GM23248 (cell line): Measurements from ENCODE around the gene DUSP19. TPM values are rescaled to one million over a fixed set of nuclear protein-coding genes. Genes with fewer than 3 reads are reported as not detected.

Experiments
- DNase-seq: peaks from one replicate; pipeline ENCODE4 v3.0.0-alpha.2; 2015
- H2AFZ ChIP-seq: fragments of 200-600 bp; sonication (generic); 2 replicates; pipeline ENCODE4 v1.6.1; 2016; ENCODE audit warnings: antibody characterized with exemption
- H3F3A ChIP-seq: fragments of 200-600 bp; sonication (generic); 2 replicates; pipeline ENCODE4 v1.6.1; 2016; ENCODE audit warnings: mild to moderate bottlenecking, antibody characterized with exemption, mixed run types; ENCODE audit not compliant: insufficient read depth
- H3K27ac ChIP-seq: fragments of 200-600 bp; sonication (generic); 2 replicates; pipeline ENCODE4 v1.5.1; 2016; ENCODE audit warnings: mild to moderate bottlenecking
- H3K27me3 ChIP-seq: fragments of 200-600 bp; sonication (generic); replicated peaks from 2 replicates; pipeline ENCODE4 v1.6.1; 2016; ENCODE audit warnings: mild to moderate bottlenecking; ENCODE audit not compliant: insufficient read depth
- H3K36me3 ChIP-seq: fragments of 200-600 bp; sonication (generic); 2 replicates; pipeline ENCODE4 v1.6.1; 2016; ENCODE audit warnings: low read depth, mild to moderate bottlenecking
- H3K4me1 ChIP-seq: fragments of 200-600 bp; sonication (generic); 2 replicates; pipeline ENCODE4 v1.6.1; 2016; ENCODE audit warnings: mild to moderate bottlenecking; ENCODE audit not compliant: insufficient read depth
- H3K4me2 ChIP-seq: fragments of 200-600 bp; sonication (generic); one replicate; pipeline ENCODE4 v1.6.1; 2016; ENCODE audit warnings: mild to moderate bottlenecking; ENCODE audit not compliant: unreplicated experiment
- H3K4me3 ChIP-seq: fragments of 200-600 bp; sonication (generic); 2 replicates; pipeline ENCODE4 v1.5.1; 2016; ENCODE audit warnings: mild to moderate bottlenecking
- H3K79me2 ChIP-seq: fragments of 200-600 bp; sonication (generic); 2 replicates; pipeline ENCODE4 v1.6.1; 2016; ENCODE audit warnings: mild to moderate bottlenecking; ENCODE audit not compliant: insufficient read depth
- H3K9ac ChIP-seq: fragments of 200-600 bp; sonication (generic); 2 replicates; pipeline ENCODE4 v1.6.1; 2016; ENCODE audit warnings: mild to moderate bottlenecking
- H3K9me2 ChIP-seq: fragments of 200-600 bp; sonication (generic); 2 replicates; pipeline ENCODE4 v1.6.1; 2016; ENCODE audit warnings: mixed run types, mild to moderate bottlenecking, moderate library complexity; ENCODE audit not compliant: insufficient read depth
- H3K9me3 ChIP-seq: fragments of 200-600 bp; sonication (generic); one replicate; pipeline ENCODE4 v1.6.1; 2017; ENCODE audit warnings: low read depth
- H4K20me1 ChIP-seq: fragments of 200-600 bp; sonication (generic); 2 replicates; pipeline ENCODE4 v1.6.0; 2016; ENCODE audit not compliant: insufficient read depth
- EZH2 ChIP-seq: fragments of 200-600 bp; sonication (generic); IDR thresholded peaks from 2 replicates; pipeline ENCODE4 v1.6.1; 2018; ENCODE audit warnings: antibody characterized with exemption, mild to moderate bottlenecking; ENCODE audit not compliant: insufficient read depth, poor library complexity, severe bottlenecking
- EZH2phosphoT487 ChIP-seq: fragments of 200-600 bp; sonication (generic); IDR thresholded peaks from 2 replicates; pipeline ENCODE4 v1.6.1; 2018; ENCODE audit warnings: antibody characterized with exemption, moderate library complexity, mild to moderate bottlenecking, low read depth; ENCODE audit not compliant: insufficient read depth
- WGBS, 2 experiments: methylation state at CpG; one replicate each; pipeline ENCODE4 v1.1.6; 2015 to 2017; ENCODE audit warnings: low lambda C conversion rate in 2 of 2, low coverage in 1 of 2; ENCODE audit errors: missing lambda C conversion rate in 2 of 2; 5-methylcytosine and 5-hydroxymethylcytosine counted together
- in situ Hi-C: fragments of 300-500 bp; cut with MboI; formaldehyde crosslinking; loops from 2 replicates; pipeline ENCODE4 v1.15.0; 2020
- polyA plus RNA-seq: library from polyadenylated mRNA; unstranded; fragments of >200 nt; fragmentation: Nextera tagmentation; extraction: Ambion mirVana; gene quantifications from 2 replicates; pipeline ENCODE4 v1.2.1, GENCODE V29; 2016
- total RNA-seq: library from RNA; depleted of rRNA; stranded (reverse); fragments of >200 nt; shearing (Covaris generic); gene quantifications from 2 replicates; pipeline ENCODE4 v1.2.3, GENCODE V29; 2014

DUSP19 gene
- total and polyA plus RNA-seq, 2 experiments from 2014 or later: 1.8 to 2.3 TPM

- WGBS, 2 experiments: 83 to 85% methylated on average over 6 of the region's 6 CpGs
- Histone ChIP-seq H3K4me3 (no peak overlapping the region), H3K9me3 (no peaks in the 10 kb centered on the region), H3K4me1 (peaks cover 8% of the 10 kb centered on the region), H3K27me3 (no peaks in the 10 kb centered on the region), H2AFZ (no peak overlapping the region; the same call in 1 of the 2 replicates), H3K79me2 (no peaks in the 10 kb centered on the region), H3K4me2 (no peak overlapping the region), H3K36me3 (no peaks in the 10 kb centered on the region), H3F3A (peaks cover 4% of the 10 kb centered on the region; the same call in 1 of the 2 replicates), H3K27ac (no peak overlapping the region), H4K20me1 (no peaks in the 10 kb centered on the region), H3K9ac (no peak overlapping the region), H3K9me2 (no peaks in the 10 kb centered on the region)
- DNase-seq: no peak
- in situ Hi-C loops: no loop called here
- TF ChIP-seq EZH2phosphoT487 (no peak), EZH2 (no peak)
Observed at GRCh38 chr2:183089192-183089851, 10.8 kb downstream of the DUSP19 start.

GRCh38 chr2:183091318-183091953, 12.9 kb downstream of the DUSP19 start:
- in situ Hi-C loops: no loop called here
- H3K4me2 ChIP-seq: no peak overlapping the region
- no peak overlapping the region for H2AFZ ChIP-seq
- H3K27ac ChIP-seq: no peak overlapping the region
- DNase-seq: no peak
- no peaks in the 10 kb centered on the region for H3K36me3 ChIP-seq
- H3K4me1 ChIP-seq: peaks cover 10% of the 10 kb centered on the region
- H3K9ac ChIP-seq: no peak overlapping the region
- TF ChIP-seq EZH2phosphoT487: no peak
- H3K79me2 ChIP-seq: no peaks in the 10 kb centered on the region
- H3K27me3 ChIP-seq: no peaks in the 10 kb centered on the region
- no peaks in the 10 kb centered on the region for H3K9me2 ChIP-seq
- H3F3A ChIP-seq: peaks cover 4% of the 10 kb centered on the region; the same call in 1 of the 2 replicates
- H3K4me3 ChIP-seq: no peak overlapping the region
- H3K9me3 ChIP-seq: no peaks in the 10 kb centered on the region
- H4K20me1 ChIP-seq: no peaks in the 10 kb centered on the region
- 87 to 88% methylated on average over 7 of the region's 7 CpGs for WGBS, 2 experiments

- Histone ChIP-seq H3K9me3 (no peaks in the 10 kb centered on the region), H3K27me3 (no peaks in the 10 kb centered on the region), H2AFZ (no peak overlapping the region), H3K9me2 (no peaks in the 10 kb centered on the region), H3K9ac (no peak overlapping the region), H3K79me2 (no peaks in the 10 kb centered on the region), H4K20me1 (no peaks in the 10 kb centered on the region), H3K4me1 (peaks cover 10% of the 10 kb centered on the region), H3K36me3 (no peaks in the 10 kb centered on the region), H3F3A (peaks cover 4% of the 10 kb centered on the region; the same call in 1 of the 2 replicates), H3K4me2 (no peak overlapping the region), H3K4me3 (no peak overlapping the region), H3K27ac (no peak overlapping the region)
- no peak for TF ChIP-seq EZH2
- no peak for TF ChIP-seq EZH2phosphoT487
- in situ Hi-C loops: no loop called here
- no peak for DNase-seq
- WGBS, 2 experiments: 74 to 75% methylated on average over 2 of the region's 2 CpGs
Observed at GRCh38 chr2:183091954-183092345, 13.4 kb downstream of the DUSP19 start.

- Histone ChIP-seq H3K9me2 (no peaks in the 10 kb centered on the region), H4K20me1 (no peaks in the 10 kb centered on the region), H3K27ac (no peak overlapping the region), H3K4me2 (peak overlapping the region; percentile 19), H3K4me3 (no peak overlapping the region), H3K79me2 (no peaks in the 10 kb centered on the region), H3K9ac (no peak overlapping the region), H3K4me1 (peaks cover 10% of the 10 kb centered on the region), H3K9me3 (no peaks in the 10 kb centered on the region), H2AFZ (peak overlapping the region; percentile 2; the same call in 1 of the 2 replicates), H3K27me3 (no peaks in the 10 kb centered on the region), H3K36me3 (no peaks in the 10 kb centered on the region), H3F3A (peaks cover 4% of the 10 kb centered on the region; the same call in 1 of the 2 replicates)
- in situ Hi-C loops: no loop called here
- TF ChIP-seq EZH2: no peak
- TF ChIP-seq EZH2phosphoT487: no peak
- peak; percentile 72 for DNase-seq
- 6% methylated on average over 2 of the region's 2 CpGs for WGBS, 2 experiments
Observed at GRCh38 chr2:183093857-183094657, 15.5 kb downstream of the DUSP19 start.
